IMR-90 (cell line): ENCODE data around the gene FDXR. TPM values are rescaled to one million over a fixed set of nuclear protein-coding genes. Genes with fewer than 3 reads are reported as not detected.

ENCODE experiments used
- ATAC-seq: fragments of 200-7000 bp; cut with Tn5 transposase; 2 replicates; pipeline ENCODE4 v1.9.1; 2020; ENCODE audit warnings: low read depth, mild to moderate bottlenecking, moderate library complexity
- BruUV-seq: library from RNA; stranded (reverse); fragments of 400-500 nt; replicated peaks from 2 replicates; lab custom pipeline; 2021; lab: Mats Ljungman, UMichigan
- CTCF ChIA-PET: fragments of 300-600 bp; formaldehyde crosslinking; extraction: SDS; loops from one replicate; lab custom pipeline; 2021; ENCODE audit warnings: antibody characterized with exemption; lab: Yijun Ruan, JAX
- POLR2A ChIA-PET: fragments of 300-600 bp; sonication (Branson Sonifier 250); formaldehyde crosslinking; loops from one replicate; lab custom pipeline; 2022; ENCODE audit warnings: antibody characterized with exemption; ENCODE audit not compliant: unreplicated experiment; lab: Charles Lee
- DNase-seq: peaks from one replicate; pipeline ENCODE4 v3.0.0; 2013
- H2AFZ ChIP-seq: replicated peaks from 2 replicates; pipeline ENCODE3; 2013; ENCODE audit warnings: low read length, mild to moderate bottlenecking; ENCODE audit not compliant: poor library complexity
- H2AK5ac ChIP-seq: 2 replicates; pipeline ENCODE4 v1.6.1; 2013; ENCODE audit warnings: low read depth, low read length, inconsistent platforms
- H2AK9ac ChIP-seq: replicated peaks from 2 replicates; pipeline ENCODE3; 2013; ENCODE audit warnings: mild to moderate bottlenecking, low read depth, low read length, moderate library complexity; ENCODE audit not compliant: poor library complexity
- H2BK120ac ChIP-seq: 2 replicates; pipeline ENCODE4 v1.6.1; 2013; ENCODE audit warnings: low read depth, low read length, inconsistent platforms
- H2BK15ac ChIP-seq: 3 replicates; pipeline ENCODE4 v1.6.1; 2013; ENCODE audit warnings: low read depth, low read length, inconsistent platforms
- H2BK20ac ChIP-seq: 2 replicates; pipeline ENCODE4 v1.6.1; 2013; ENCODE audit warnings: low read depth, mild to moderate bottlenecking, inconsistent platforms, low read length, moderate library complexity
- H2BK5ac ChIP-seq: 2 replicates; pipeline ENCODE4 v1.6.1; 2013; ENCODE audit warnings: mild to moderate bottlenecking, low read depth, low read length, inconsistent platforms; ENCODE audit not compliant: poor library complexity, severe bottlenecking
- H3K14ac ChIP-seq: replicated peaks from 2 replicates; pipeline ENCODE4 v1.6.1; 2013; ENCODE audit warnings: low read depth, low read length, inconsistent platforms
- H3K18ac ChIP-seq: 2 replicates; pipeline ENCODE4 v1.6.1; 2013; ENCODE audit warnings: low read depth, low read length, control low read depth
- H3K23ac ChIP-seq: 2 replicates; pipeline ENCODE4 v1.6.1; 2013; ENCODE audit warnings: low read depth, low read length, inconsistent platforms
- H3K27ac ChIP-seq: 2 replicates; pipeline ENCODE4 v1.5.1; 2013; ENCODE audit warnings: mild to moderate bottlenecking, control low read depth, low read length; ENCODE audit not compliant: insufficient read depth
- H3K27me3 ChIP-seq: 2 replicates; pipeline ENCODE4 v1.6.1; 2013; ENCODE audit warnings: low read length; ENCODE audit not compliant: control insufficient read depth, insufficient read depth
- H3K36me3 ChIP-seq: 2 replicates; pipeline ENCODE4 v1.6.1; 2013; ENCODE audit warnings: low read length, mixed read lengths; ENCODE audit not compliant: control insufficient read depth, insufficient read depth
- H3K4ac ChIP-seq: 2 replicates; pipeline ENCODE4 v1.6.1; 2013; ENCODE audit warnings: low read depth, low read length, inconsistent platforms
- H3K4me1 ChIP-seq: 2 replicates; pipeline ENCODE4 v1.6.1; 2013; ENCODE audit warnings: low read length, mixed read lengths; ENCODE audit not compliant: control insufficient read depth, insufficient read depth
- H3K4me2 ChIP-seq: 2 replicates; pipeline ENCODE4 v1.6.1; 2013; ENCODE audit warnings: low read depth, mild to moderate bottlenecking, control low read depth, low read length, moderate library complexity
- H3K4me3 ChIP-seq: 2 replicates; pipeline ENCODE4 v1.5.1; 2013; ENCODE audit warnings: low read depth, mild to moderate bottlenecking, control low read depth, low read length, moderate library complexity; ENCODE audit not compliant: insufficient read depth
- H3K56ac ChIP-seq: 2 replicates; pipeline ENCODE4 v1.6.1; 2013; ENCODE audit warnings: low read length, inconsistent platforms; ENCODE audit not compliant: insufficient read depth; ENCODE audit errors: extremely low read depth
- H3K79me1 ChIP-seq, 2 experiments: 2 replicates each; pipeline ENCODE4 v1.6.1; 2013; ENCODE audit warnings: low read length in 2 of 2, inconsistent platforms in 1 of 2, low read depth in 1 of 2
- H3K9ac ChIP-seq: 2 replicates; pipeline ENCODE4 v1.6.1; 2013; ENCODE audit warnings: low read depth, low read length, control low read depth
- H3K9me1 ChIP-seq: 2 replicates; pipeline ENCODE4 v1.6.1; 2013; ENCODE audit warnings: low read length, inconsistent platforms; ENCODE audit not compliant: insufficient read depth
- H3K9me3 ChIP-seq: 2 replicates; pipeline ENCODE4 v1.6.1; 2013; ENCODE audit warnings: low read length; ENCODE audit not compliant: control insufficient read depth, insufficient read depth
- H4K20me1 ChIP-seq: 2 replicates; pipeline ENCODE4 v1.6.1; 2013; ENCODE audit warnings: low read length, inconsistent platforms; ENCODE audit not compliant: insufficient read depth
- H4K5ac ChIP-seq: 2 replicates; pipeline ENCODE4 v1.6.1; 2013; ENCODE audit warnings: mild to moderate bottlenecking, low read depth, low read length, control low read depth
- H4K8ac ChIP-seq, 2 experiments: 2 replicates each; pipeline ENCODE4 v1.6.1; 2013; ENCODE audit warnings: low read depth in 2 of 2, low read length in 2 of 2, control low read depth in 1 of 2, inconsistent platforms in 1 of 2
- H4K91ac ChIP-seq: 2 replicates; pipeline ENCODE4 v1.6.1; 2013; ENCODE audit warnings: low read depth, low read length, inconsistent platforms; ENCODE audit not compliant: insufficient read depth
- MXI1 ChIP-seq: IDR thresholded peaks from 2 replicates; pipeline ENCODE4 v1.6.1; 2012; ENCODE audit warnings: low read depth, mild to moderate bottlenecking, low read length, moderate library complexity, borderline replicate concordance
- RAD21 ChIP-seq: IDR thresholded peaks from 2 replicates; pipeline ENCODE4 v1.6.1; 2012; ENCODE audit warnings: low read length, improper control_type of control experiment
- WGBS, 2 experiments: methylation state at CpG; one replicate each; pipeline versions ENCODE4 v1.1.5 to v1.1.7; 2013; ENCODE audit warnings: missing lambda C conversion rate in 2 of 2; ENCODE audit not compliant: insufficient read length in 1 of 2; ENCODE audit errors: extremely low coverage in 2 of 2; 5-methylcytosine and 5-hydroxymethylcytosine counted together
- dilution Hi-C: fragments of 300-500 bp; cut with HindIII; formaldehyde crosslinking; loops from one replicate; pipeline ENCODE4 v1.14.3; 2018; ENCODE audit warnings: low sequenced_read_pairs; ENCODE audit not compliant: unreplicated experiment
- in situ Hi-C: fragments of 300-500 bp; cut with MboI; formaldehyde crosslinking; loops from 3 replicates; pipeline ENCODE4 v1.14.3; 2019; ENCODE audit warnings: low sequenced_read_pairs, inconsistent platforms, mixed read lengths
- intact Hi-C: fragments of 100-400 bp; cut with micrococcal nuclease; formaldehyde crosslinking; loops from 2 replicates; pipeline ENCODE4 v1.10.0; 2022
- polyA plus RNA-seq, 3 experiments: library from polyadenylated mRNA; depleted of rRNA; stranded (reverse); fragments of >200 nt; gene quantifications; 2 replicates each; pipeline ENCODE4 v1.2.3, GENCODE V29; 2012; ENCODE audit warnings: low replicate concordance in 1 of 3
- total RNA-seq: library from RNA; depleted of rRNA; stranded (reverse); fragments of >200 nt; gene quantifications from 2 replicates; pipeline ENCODE4 v1.2.3, GENCODE V29; 2012
- TF ChIP-seq, protein P1 (sequence below): conservative IDR thresholded peaks from 2 replicates; pipeline ENCODE4 v1.5.1; 2012; ENCODE audit warnings: mild to moderate bottlenecking, low read depth, low read length, improper control_type of control experiment

FDXR gene
- total and polyA plus RNA-seq, 2 of the 4 experiments (the other 2 are of a cell fraction): 12.4 to 18.6 TPM

DNA sequence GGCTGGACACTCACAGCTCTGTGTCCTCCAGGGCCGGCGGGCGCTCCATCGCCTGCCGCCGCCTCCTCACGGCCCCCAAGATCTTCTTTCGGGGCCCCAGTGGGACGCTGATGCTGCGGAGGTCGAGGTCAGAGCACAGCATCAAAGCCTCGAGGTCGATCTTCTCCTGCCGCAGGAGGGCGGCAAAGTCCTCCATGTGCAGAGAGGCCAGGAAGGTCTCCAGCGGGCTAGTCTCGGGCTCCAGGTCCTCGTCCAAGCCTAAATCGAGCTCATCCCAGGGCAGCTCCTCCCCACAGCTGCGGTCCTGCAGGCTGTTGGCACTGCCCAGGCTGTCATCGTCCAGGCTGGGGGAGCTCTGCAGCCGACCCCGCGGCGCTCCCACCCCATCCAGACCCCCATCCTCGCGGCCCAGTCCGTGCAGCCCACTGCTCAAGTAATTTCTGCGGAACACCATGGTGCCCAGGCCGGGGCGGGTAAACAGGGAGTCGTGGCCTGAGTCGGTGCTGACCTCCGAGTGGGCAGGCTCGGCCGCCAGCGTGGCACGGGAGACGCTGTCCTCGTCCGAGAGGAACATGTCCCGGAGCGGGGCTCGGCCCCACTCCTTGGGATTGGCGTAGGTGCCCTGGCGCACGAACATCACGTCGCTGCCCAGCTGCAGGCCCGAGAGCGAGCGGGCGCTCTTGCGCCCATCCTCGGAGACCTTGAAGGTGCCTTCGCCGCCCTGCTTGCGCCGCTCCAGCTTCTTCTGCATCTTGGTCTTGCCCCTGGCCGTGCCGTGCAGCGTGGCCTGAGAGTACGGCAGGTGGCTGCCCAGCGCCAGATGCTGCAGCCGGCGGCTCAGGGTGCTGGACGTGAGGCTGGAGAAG is 46.9 kb upstream of the FDXR start:
- no peak overlapping the region for H4K8ac ChIP-seq
- H3K9me1 ChIP-seq: no peaks in the 10 kb centered on the region
- no peak overlapping the region for H3K4me2 ChIP-seq
- peak; percentile 24; the same call in 1 of the 2 replicates for ATAC-seq
- no peak overlapping the region for H3K9ac ChIP-seq
- H4K91ac ChIP-seq: no peak overlapping the region
- H4K5ac ChIP-seq: no peak overlapping the region
- H3K23ac ChIP-seq: no peak overlapping the region
- peak overlapping the region; percentile 23 for H2AFZ ChIP-seq
- no peaks in the 10 kb centered on the region for H3K9me3 ChIP-seq
- H3K27me3 ChIP-seq: peaks cover 67% of the 10 kb centered on the region
- no peak overlapping the region for H2BK120ac ChIP-seq
- WGBS, 2 experiments: 55% methylated on average over 37 of the region's 67 CpGs; no CpG with 5 or more reads in 1 of the 2 experiments
- H3K4ac ChIP-seq: no peak overlapping the region
- no peak overlapping the region for H3K56ac ChIP-seq
- in situ Hi-C loops: no loop called here
- 0 out of 2 replicates have a peak, but pooled peaks have one; percentile 15 for TF ChIP-seq RAD21
- TF ChIP-seq, protein P1, sequence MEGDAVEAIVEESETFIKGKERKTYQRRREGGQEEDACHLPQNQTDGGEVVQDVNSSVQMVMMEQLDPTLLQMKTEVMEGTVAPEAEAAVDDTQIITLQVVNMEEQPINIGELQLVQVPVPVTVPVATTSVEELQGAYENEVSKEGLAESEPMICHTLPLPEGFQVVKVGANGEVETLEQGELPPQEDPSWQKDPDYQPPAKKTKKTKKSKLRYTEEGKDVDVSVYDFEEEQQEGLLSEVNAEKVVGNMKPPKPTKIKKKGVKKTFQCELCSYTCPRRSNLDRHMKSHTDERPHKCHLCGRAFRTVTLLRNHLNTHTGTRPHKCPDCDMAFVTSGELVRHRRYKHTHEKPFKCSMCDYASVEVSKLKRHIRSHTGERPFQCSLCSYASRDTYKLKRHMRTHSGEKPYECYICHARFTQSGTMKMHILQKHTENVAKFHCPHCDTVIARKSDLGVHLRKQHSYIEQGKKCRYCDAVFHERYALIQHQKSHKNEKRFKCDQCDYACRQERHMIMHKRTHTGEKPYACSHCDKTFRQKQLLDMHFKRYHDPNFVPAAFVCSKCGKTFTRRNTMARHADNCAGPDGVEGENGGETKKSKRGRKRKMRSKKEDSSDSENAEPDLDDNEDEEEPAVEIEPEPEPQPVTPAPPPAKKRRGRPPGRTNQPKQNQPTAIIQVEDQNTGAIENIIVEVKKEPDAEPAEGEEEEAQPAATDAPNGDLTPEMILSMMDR: peak; percentile 23; the same call in 1 of the 2 replicates
- TF ChIP-seq MXI1: no peak
- dilution Hi-C loops: no loop called here
- H3K4me3 ChIP-seq: no peak overlapping the region
- H4K20me1 ChIP-seq: no peaks in the 10 kb centered on the region
- ChIA-PET POLR2A (no interaction called here), CTCF (interaction anchor here (0.7 to 1.1 kb wide), 2 partner anchors 35 to 38 kb away, joined by 3 to 7 read pairs; no protein-coding TSS in a partner anchor)
- no peak overlapping the region for H2BK5ac ChIP-seq
- no peaks in the 10 kb centered on the region for H3K36me3 ChIP-seq
- intact Hi-C loops: no loop called here
- no peaks in the 10 kb centered on the region for H3K4me1 ChIP-seq
- DNase-seq: no peak
- H3K14ac ChIP-seq: no peak overlapping the region
- H2AK9ac ChIP-seq: no peak overlapping the region
- no peak overlapping the region for H3K18ac ChIP-seq
- no peak overlapping the region for H2AK5ac ChIP-seq
- H2BK20ac ChIP-seq: no peak overlapping the region
- H3K27ac ChIP-seq: no peak overlapping the region
- no peaks in the 10 kb centered on the region for H3K79me1 ChIP-seq
- no peak overlapping the region for H2BK15ac ChIP-seq
- no TSS peak for BruUV-seq
